ENCODE measurements around the gene TUBA4A. TPM values are rescaled to one million over a fixed set of nuclear protein-coding genes. Genes with fewer than 3 reads are reported as not detected.

Gene TUBA4A
- total RNA-seq, 6 experiments from 2014 or later = 14.9 to 114 (median 35.6) TPM

GRCh38 chr2:219247678-219248642 is 5.8 kb downstream of the TUBA4A start:
- Histone ChIP-seq H3K4me3 (no peak overlapping the region), H3K27me3 (no peaks in the 10 kb centered on the region), H3K4me1 (peaks cover 2 to 57% (median 29%) of the 10 kb centered on the region in 4 donors), H3K9me3 (no peaks in the 10 kb centered on the region), H3K27ac (peak overlapping the region in 2 of 3 donors; percentile 85 to 94), H3K36me3 (peaks cover 0 to 5% (median 2%) of the 10 kb centered on the region in 4 donors)
- WGBS (ENCODE audit: insufficient coverage, low coverage, low lambda C conversion rate, missing lambda C conversion rate) = 73% methylated on average over 4 of the region's 17 CpGs
- intact Hi-C loops (cut with DNase I) = no loop called here
- no peak for ATAC-seq
- no peak for TF ChIP-seq CTCF (IDR thresholded peaks at IDR 0.05)
- peak; percentile 18 for TF ChIP-seq POLR2A (IDR thresholded peaks at IDR 0.05)
- no peak for DNase-seq

- ATAC-seq = no peak
- intact Hi-C loops (cut with DNase I) = no loop called here
- no peak overlapping the region for H3K4me3 ChIP-seq
- TF ChIP-seq POLR2A (IDR thresholded peaks at IDR 0.05) (no peak), CTCF (IDR thresholded peaks at IDR 0.05) (no peak)
- H3K4me1 ChIP-seq = peaks cover 2 to 57% (median 25%) of the 10 kb centered on the region in 4 donors
- peaks cover 0 to 5% (median 2%) of the 10 kb centered on the region in 4 donors for H3K36me3 ChIP-seq
- no peak for DNase-seq
- H3K27me3 ChIP-seq = no peaks in the 10 kb centered on the region
- H3K27ac ChIP-seq = no peak overlapping the region
- WGBS (ENCODE audit: insufficient coverage, low coverage, low lambda C conversion rate, missing lambda C conversion rate) = 92% methylated on average over 8 of the region's 10 CpGs
- H3K9me3 ChIP-seq = no peaks in the 10 kb centered on the region
These were observed 7.2 kb downstream of the TUBA4A start for GRCh38 chr2:219246559-219246958.

- H3K9me3 ChIP-seq = no peaks in the 10 kb centered on the region
- WGBS (ENCODE audit: insufficient coverage, low coverage, low lambda C conversion rate, missing lambda C conversion rate) = 0% methylated on average over 6 of the region's 10 CpGs
- H3K27ac ChIP-seq = peak overlapping the region; percentile 94 to 95 (median 94)
- H3K4me3 ChIP-seq = peak overlapping the region; percentile 96 to 98 (median 96)
- TF ChIP-seq POLR2A (IDR thresholded peaks at IDR 0.05) (no peak), CTCF (IDR thresholded peaks at IDR 0.05) (no peak)
- no peak for DNase-seq
- intact Hi-C loops (cut with DNase I) = no loop called here
- no peaks in the 10 kb centered on the region for H3K27me3 ChIP-seq
- peaks cover 2 to 55% (median 25%) of the 10 kb centered on the region in 4 donors for H3K4me1 ChIP-seq
- peaks cover 0 to 5% (median 2%) of the 10 kb centered on the region in 4 donors for H3K36me3 ChIP-seq
- ATAC-seq = no peak
These were observed 7.9 kb downstream of the TUBA4A start for GRCh38 chr2:219245899-219246230.

- peak within 1 kb of the TSS; percentile 94 to 95 (median 94) for H3K27ac ChIP-seq
- intact Hi-C loops (cut with DNase I) = no loop called here
- DNase-seq (peak; percentile 93 to 96 (median 95)), ATAC-seq (peak; percentile 78 to 79 (median 78))
- H3K36me3 ChIP-seq = peaks cover 0 to 5% (median 2%) of the 10 kb centered on the region in 4 donors
- TF ChIP-seq CTCF (IDR thresholded peaks at IDR 0.05) = no peak
- TF ChIP-seq POLR2A (IDR thresholded peaks at IDR 0.05) = peak; percentile 91
- peak within 1 kb of the TSS; percentile 96 to 98 (median 96) for H3K4me3 ChIP-seq
- no peaks in the 10 kb centered on the region for H3K27me3 ChIP-seq
- H3K4me1 ChIP-seq = peaks cover 2 to 50% (median 23%) of the 10 kb centered on the region in 4 donors
- 0% methylated on average over 7 of the region's 46 CpGs for WGBS (ENCODE audit: insufficient coverage, low coverage, low lambda C conversion rate, missing lambda C conversion rate)
- H3K9me3 ChIP-seq = no peaks in the 10 kb centered on the region
These were observed 8.4 kb downstream of the TUBA4A start, which contains the start of the genes GLB1L and STK16 for GRCh38 chr2:219245148-219245898. Gene GLB1L (minus strand): TSS chr2:219245444. CDS start chr2:219243573, 1,871 bp downstream. Gene STK16 (plus strand): TSS chr2:219245479. CDS start chr2:219246000, 521 bp downstream.
